H9 (cell line): Measurements from ENCODE around the gene MGAT5. TPM values are rescaled to one million over a fixed set of nuclear protein-coding genes. Genes with fewer than 3 reads are reported as not detected.

Experiments used
- DNase-seq: peaks from one replicate; pipeline ENCODE4 v3.0.0-alpha.2; 2017
- H2AFZ ChIP-seq: one replicate; pipeline ENCODE4 v1.6.1; 2013; ENCODE audit warnings: mild to moderate bottlenecking, low read length, control low read depth, moderate library complexity
- H2AK5ac ChIP-seq: 2 replicates; pipeline ENCODE4 v1.6.1; 2013; ENCODE audit warnings: low read length, control low read depth, mixed read lengths; ENCODE audit not compliant: insufficient read length
- H2BK120ac ChIP-seq: one replicate; pipeline ENCODE4 v1.6.1; 2013; ENCODE audit warnings: low read depth, mild to moderate bottlenecking, low read length, control low read depth, inconsistent platforms; ENCODE audit not compliant: poor library complexity, severe bottlenecking
- H2BK12ac ChIP-seq: 2 replicates; pipeline ENCODE4 v1.6.1; 2013; ENCODE audit warnings: low read length, control low read depth, mixed read lengths, low read depth; ENCODE audit not compliant: insufficient read length
- H2BK15ac ChIP-seq: 2 replicates; pipeline ENCODE4 v1.6.1; 2013; ENCODE audit warnings: low read depth, low read length, control low read depth
- H2BK20ac ChIP-seq: one replicate; pipeline ENCODE4 v1.6.1; 2013; ENCODE audit warnings: low read depth, mild to moderate bottlenecking, low read length, control low read depth, inconsistent platforms; ENCODE audit not compliant: poor library complexity, severe bottlenecking
- H2BK5ac ChIP-seq: 2 replicates; pipeline ENCODE4 v1.6.1; 2013; ENCODE audit warnings: low read length, control low read depth, mixed read lengths; ENCODE audit not compliant: insufficient read length
- H3K14ac ChIP-seq: 2 replicates; pipeline ENCODE4 v1.6.1; 2013; ENCODE audit warnings: low read length, control low read depth; ENCODE audit not compliant: insufficient read depth
- H3K18ac ChIP-seq: 2 replicates; pipeline ENCODE4 v1.6.1; 2013; ENCODE audit warnings: low read depth, mild to moderate bottlenecking, mixed read lengths, low read length, control low read depth; ENCODE audit not compliant: insufficient read length
- H3K23ac ChIP-seq: 2 replicates; pipeline ENCODE4 v1.6.1; 2013; ENCODE audit warnings: low read length, control low read depth, mixed read lengths, low read depth; ENCODE audit not compliant: insufficient read length
- H3K23me2 ChIP-seq: 2 replicates; pipeline ENCODE4 v1.6.1; 2013; ENCODE audit warnings: low read depth, mild to moderate bottlenecking, mixed read lengths, low read length, control low read depth; ENCODE audit not compliant: insufficient read length, poor library complexity, severe bottlenecking
- H3K27ac ChIP-seq: 2 replicates; pipeline ENCODE4 v1.5.1; 2013; ENCODE audit warnings: low read length, control low read depth, mixed read lengths, low read depth; ENCODE audit not compliant: insufficient read length
- H3K27me3 ChIP-seq: 2 replicates; pipeline ENCODE4 v1.6.1; 2013; ENCODE audit warnings: low read length, control low read depth, inconsistent platforms; ENCODE audit not compliant: insufficient read depth
- H3K4ac ChIP-seq: 2 replicates; pipeline ENCODE4 v1.6.1; 2013; ENCODE audit warnings: low read depth, mild to moderate bottlenecking, control low read depth, inconsistent platforms, low read length, moderate library complexity
- H3K4me1 ChIP-seq: 2 replicates; pipeline ENCODE4 v1.6.1; 2013; ENCODE audit warnings: low read length, control low read depth, inconsistent platforms; ENCODE audit not compliant: insufficient read depth
- H3K4me2 ChIP-seq: 2 replicates; pipeline ENCODE4 v1.6.1; 2013; ENCODE audit warnings: low read length, control low read depth, mixed read lengths; ENCODE audit not compliant: insufficient read length, insufficient read depth
- H3K56ac ChIP-seq: 2 replicates; pipeline ENCODE4 v1.6.1; 2013; ENCODE audit warnings: low read depth, mild to moderate bottlenecking, mixed read lengths, low read length, control low read depth; ENCODE audit not compliant: insufficient read length
- H3K79me1 ChIP-seq: 2 replicates; pipeline ENCODE4 v1.6.1; 2013; ENCODE audit warnings: low read depth, mild to moderate bottlenecking, moderate library complexity, low read length, control low read depth, inconsistent platforms; ENCODE audit not compliant: insufficient read depth, poor library complexity, severe bottlenecking
- H3K79me2 ChIP-seq: 2 replicates; pipeline ENCODE4 v1.6.1; 2013; ENCODE audit warnings: low read length, control low read depth, inconsistent platforms; ENCODE audit not compliant: insufficient read depth
- H3K9ac ChIP-seq: 2 replicates; pipeline ENCODE4 v1.6.1; 2013; ENCODE audit warnings: low read length, control low read depth, mixed read lengths; ENCODE audit not compliant: insufficient read length; ENCODE audit errors: extremely low read depth
- H3K9me3 ChIP-seq: one replicate; pipeline ENCODE4 v1.6.1; 2013; ENCODE audit warnings: low read depth, low read length, inconsistent platforms; ENCODE audit not compliant: control insufficient read depth
- H3T11ph ChIP-seq: one replicate; pipeline ENCODE4 v1.6.1; 2013; ENCODE audit warnings: mild to moderate bottlenecking, low read length, control low read depth, inconsistent platforms
- H4K20me1 ChIP-seq: one replicate; pipeline ENCODE4 v1.6.1; 2013; ENCODE audit not compliant: control insufficient read depth, insufficient read length, insufficient read depth
- H4K5ac ChIP-seq: 2 replicates; pipeline ENCODE4 v1.6.1; 2013; ENCODE audit warnings: low read depth, mild to moderate bottlenecking, mixed read lengths, low read length, control low read depth; ENCODE audit not compliant: insufficient read length
- H4K8ac ChIP-seq: replicated peaks from 2 replicates; pipeline ENCODE4 v1.6.1; 2013; ENCODE audit warnings: low read length, control low read depth, mixed read lengths, low read depth; ENCODE audit not compliant: insufficient read length
- H4K91ac ChIP-seq: 2 replicates; pipeline ENCODE4 v1.6.1; 2013; ENCODE audit warnings: low read depth, mild to moderate bottlenecking, moderate library complexity, mixed read lengths, low read length, control low read depth; ENCODE audit not compliant: insufficient read length
- H3K27ac Mint-ChIP-seq, 3 experiments: 2 replicates in 2 of 3; 3 replicates in 1 of 3; pipeline ENCODE4 v1.8.0; 2020 to 2021; ENCODE audit warnings: mixed read lengths in 3 of 3, mild to moderate bottlenecking in 1 of 3, moderate library complexity in 1 of 3
- H3K27me3 Mint-ChIP-seq: 2 replicates; pipeline ENCODE4 v1.8.0; 2021; ENCODE audit warnings: low read depth, mild to moderate bottlenecking, moderate library complexity, mixed read lengths
- H3K36me3 Mint-ChIP-seq, 3 experiments: 2 replicates in 2 of 3; 3 replicates in 1 of 3; pipeline ENCODE4 v1.8.0; 2020 to 2021; ENCODE audit warnings: low read depth in 3 of 3, mixed read lengths in 3 of 3; ENCODE audit not compliant: insufficient read depth in 1 of 3
- H3K4me1 Mint-ChIP-seq, 2 experiments: 2 replicates each; pipeline ENCODE4 v1.8.0; 2020; ENCODE audit warnings: mixed read lengths in 2 of 2
- H3K4me3 Mint-ChIP-seq, 2 experiments: 2 replicates in 1 of 2; 3 replicates in 1 of 2; pipeline ENCODE4 v1.8.0; 2020 to 2021; ENCODE audit warnings: mild to moderate bottlenecking in 2 of 2, mixed read lengths in 2 of 2, moderate library complexity in 1 of 2
- H3K9me3 Mint-ChIP-seq, 2 experiments: 2 replicates in 1 of 2; 3 replicates in 1 of 2; pipeline ENCODE4 v1.8.0; 2020; ENCODE audit warnings: mild to moderate bottlenecking in 2 of 2, mixed read lengths in 2 of 2, moderate library complexity in 1 of 2
- CTCF ChIP-seq: fragments of 200-600 bp; sonication (generic); conservative IDR thresholded peaks from 3 replicates; pipeline ENCODE4 v1.8.0; 2021; ENCODE audit warnings: antibody characterized with exemption, mild to moderate bottlenecking
- WGBS: extraction: QIAGEN DNeasy Blood & Tissue Kit; methylation state at CpG from one replicate; pipeline ENCODE4 v1.1.7; 2013; ENCODE audit warnings: missing lambda C conversion rate, low lambda C conversion rate, mixed read lengths; ENCODE audit not compliant: insufficient read length; ENCODE audit errors: extremely low coverage; 5-methylcytosine and 5-hydroxymethylcytosine counted together
- total RNA-seq: library from RNA; stranded (reverse); gene quantifications from 2 replicates; pipeline ENCODE4 v1.2.1, GENCODE V29; 2021

MGAT5 gene
- total RNA-seq, 1 experiment from 2014 or later = 25.7 TPM

- H2BK20ac ChIP-seq = no peak overlapping the region
- no peaks in the 10 kb centered on the region; the same call in 1 of the 2 replicates for H3K79me2 ChIP-seq
- Mint-ChIP-seq H3K4me3 (no peak overlapping the region), H3K9me3 (peaks cover 0 to 3% of the 10 kb centered on the region in 2 experiments; a peak in 1 of 5 replicates), H3K4me1 (peaks cover 12 to 17% of the 10 kb centered on the region in 2 experiments), H3K36me3 (peaks cover 11 to 23% (median 15%) of the 10 kb centered on the region in 3 experiments), H3K27me3 (no peaks in the 10 kb centered on the region), H3K27ac (no peak overlapping the region)
- no peak overlapping the region for H2BK5ac ChIP-seq
- no peak overlapping the region for H2BK120ac ChIP-seq
- H3K4me2 ChIP-seq = no peak overlapping the region
- H3K9me3 ChIP-seq = no peaks in the 10 kb centered on the region
- H3K14ac ChIP-seq = no peak overlapping the region
- no peak overlapping the region for H3K27ac ChIP-seq
- no peak overlapping the region for H2BK15ac ChIP-seq
- H3T11ph ChIP-seq = no peak overlapping the region
- H3K56ac ChIP-seq = no peak overlapping the region
- no peak overlapping the region for H2AFZ ChIP-seq
- TF ChIP-seq CTCF = no peak
- H3K79me1 ChIP-seq = no peaks in the 10 kb centered on the region
- H2AK5ac ChIP-seq = no peak overlapping the region
- H3K23me2 ChIP-seq = no peaks in the 10 kb centered on the region
- no peak overlapping the region for H2BK12ac ChIP-seq
- no peak overlapping the region for H3K4ac ChIP-seq
- H3K18ac ChIP-seq = no peak overlapping the region
- H4K5ac ChIP-seq = no peak overlapping the region
- H3K9ac ChIP-seq = no peak overlapping the region
- peaks cover 7% of the 10 kb centered on the region for H3K4me1 ChIP-seq
- no peaks in the 10 kb centered on the region for H3K27me3 ChIP-seq
- H4K8ac ChIP-seq = no peak overlapping the region
- no peak overlapping the region for H3K23ac ChIP-seq
- H4K20me1 ChIP-seq = no peaks in the 10 kb centered on the region
- DNase-seq = no peak
- WGBS = no CpG with 5 or more reads among the region's 1 CpG
- H4K91ac ChIP-seq = no peak overlapping the region
These were observed 69.9 kb downstream of the MGAT5 start for GRCh38 chr2:134323777-134324176.
